NCI-H2081 (cell line): ENCODE data around the gene TEKT2.

Experiments used
- DNase-seq, 2 experiments: peaks; one replicate each; lab custom pipeline; 2025; lab: John Stamatoyannopoulos, UW

The TEKT2 gene

DNA sequence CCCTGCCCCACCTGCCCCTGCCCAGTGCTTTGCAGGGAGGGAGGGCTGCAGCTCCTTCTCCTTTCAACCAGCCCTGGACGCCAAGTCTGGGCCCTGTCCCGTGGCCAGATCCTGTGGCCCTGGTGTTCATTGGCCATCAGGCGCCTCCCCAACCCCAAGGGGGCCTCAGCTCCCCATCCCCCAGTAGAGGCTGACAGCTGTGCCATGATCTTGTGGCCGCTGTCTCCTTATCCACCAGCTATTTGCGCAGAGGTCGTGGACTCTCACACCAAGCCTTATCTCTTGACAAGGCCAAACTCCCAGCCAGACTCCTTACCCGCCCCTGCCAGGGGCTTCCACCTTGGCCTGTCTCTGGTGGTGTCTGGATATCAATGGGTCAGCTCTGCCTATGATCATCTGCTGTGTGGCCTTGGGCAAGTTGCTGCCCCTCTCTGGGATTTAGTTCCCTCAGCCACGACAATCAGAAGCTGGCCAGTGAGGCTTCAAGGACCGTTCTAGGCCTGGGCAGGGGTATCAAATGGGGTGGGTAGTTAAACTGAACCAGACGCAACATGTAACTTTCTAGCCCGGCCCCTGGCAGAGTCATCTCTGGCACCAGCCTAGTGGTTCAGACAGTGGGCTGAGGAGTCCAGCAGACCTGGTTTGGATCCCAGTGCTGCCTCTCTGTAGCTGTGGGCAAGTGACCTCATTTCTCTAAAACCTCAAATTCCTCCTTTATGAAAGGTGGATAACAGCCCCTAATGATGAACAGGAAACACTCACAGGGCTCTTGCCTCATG is 44.4 kb downstream of the TEKT2 start:
- no peak for DNase-seq

DNA sequence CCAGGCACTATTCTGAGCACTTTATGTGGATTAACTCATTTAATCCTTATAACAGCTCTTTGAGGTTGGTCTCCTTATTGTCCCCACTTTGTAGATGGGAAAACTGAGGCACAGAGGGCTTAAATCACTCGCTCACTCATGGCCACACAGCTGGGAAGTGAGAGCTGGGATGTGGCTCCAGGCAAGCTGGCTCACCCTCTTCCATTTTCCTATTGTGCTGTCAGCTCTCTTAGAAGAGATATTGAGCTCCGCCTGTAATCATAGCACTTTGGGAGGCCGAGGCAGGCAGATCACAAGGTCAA is 45.0 kb downstream of the TEKT2 start:
- DNase-seq: no peak

DNA sequence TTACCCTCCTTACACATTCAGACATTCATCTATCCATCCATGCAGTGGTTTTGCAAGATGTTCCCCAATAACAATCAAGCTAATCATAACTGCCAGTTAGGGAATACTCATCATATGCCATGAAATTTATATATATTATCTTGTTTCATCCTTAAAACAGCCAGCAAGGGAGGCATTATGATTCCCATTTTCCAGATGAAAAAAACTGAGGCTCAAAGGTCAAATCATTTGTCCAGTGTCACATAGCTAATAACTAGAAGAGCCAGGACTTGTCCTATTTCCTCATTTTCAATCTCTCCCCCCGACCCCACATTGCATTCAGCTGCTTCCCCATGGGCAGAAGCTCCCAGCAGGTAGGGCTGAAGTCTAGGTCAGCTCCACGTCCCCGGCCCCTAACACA is 48.1 kb downstream of the TEKT2 start:
- no peak for DNase-seq

DNA sequence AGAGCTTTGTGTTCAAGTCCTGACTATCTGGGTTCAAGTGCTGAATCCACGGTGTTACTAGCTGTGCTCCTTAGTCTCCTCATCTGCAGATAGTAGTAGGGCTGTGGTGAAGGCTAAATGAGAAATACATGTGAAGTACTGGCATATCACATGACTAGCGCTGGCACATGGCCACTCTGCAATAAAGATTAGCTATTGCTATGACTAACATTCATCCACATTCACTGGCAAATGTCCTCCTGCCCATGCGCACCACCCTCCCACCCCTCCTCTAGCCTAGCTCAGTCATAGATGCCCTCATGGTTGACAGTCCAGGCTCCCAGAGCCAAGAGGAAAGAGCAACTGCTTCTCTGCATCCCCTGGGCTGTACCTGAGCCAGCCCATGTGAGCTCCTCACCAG is 49.6 kb downstream of the TEKT2 start:
- DNase-seq: no peak

- no peak for DNase-seq
Measured at GRCh38 chr1:36134031-36134430, 50.1 kb downstream of the TEKT2 start.

DNA sequence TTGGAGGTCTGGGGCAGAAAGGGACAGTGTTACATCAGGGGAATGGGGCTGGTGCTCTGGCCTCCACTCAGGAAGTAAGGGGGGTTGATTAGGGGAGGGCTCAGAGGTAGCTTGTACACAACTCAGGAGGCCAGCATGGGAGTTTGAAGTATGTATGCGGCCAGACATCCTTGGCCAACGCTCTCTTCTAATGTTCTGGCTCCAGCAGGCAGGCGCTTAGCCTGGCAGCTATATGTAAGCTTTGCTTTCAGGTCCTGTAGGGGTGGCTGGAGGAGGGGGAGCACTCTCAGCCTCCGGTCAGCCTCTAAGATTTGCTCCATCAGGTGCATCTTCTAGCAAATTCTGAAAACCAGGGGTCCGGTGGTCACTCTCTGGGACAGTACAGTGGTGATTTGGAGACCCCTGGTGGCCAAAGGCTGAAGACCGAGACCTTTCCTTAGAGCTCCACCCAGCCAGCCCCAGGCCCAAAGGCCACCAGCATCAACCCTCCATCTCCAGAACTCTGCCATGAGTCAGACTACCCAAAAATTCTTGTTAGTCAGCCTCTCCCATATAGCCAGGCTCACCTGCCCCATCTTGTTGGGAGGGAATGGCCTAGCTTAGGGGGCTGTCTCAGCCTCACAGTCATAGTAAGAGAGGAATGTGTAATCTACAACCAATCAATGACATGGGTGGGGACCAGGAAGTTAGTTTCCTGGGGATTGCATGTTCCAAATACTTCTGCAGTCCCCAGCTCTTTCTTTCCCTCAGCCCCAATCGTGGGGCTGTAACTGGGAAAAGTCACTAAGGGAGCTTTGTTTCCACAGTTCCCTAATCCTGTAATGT is 50.8 kb downstream of the TEKT2 start:
- DNase-seq: peak; percentile 15 to 37

DNA sequence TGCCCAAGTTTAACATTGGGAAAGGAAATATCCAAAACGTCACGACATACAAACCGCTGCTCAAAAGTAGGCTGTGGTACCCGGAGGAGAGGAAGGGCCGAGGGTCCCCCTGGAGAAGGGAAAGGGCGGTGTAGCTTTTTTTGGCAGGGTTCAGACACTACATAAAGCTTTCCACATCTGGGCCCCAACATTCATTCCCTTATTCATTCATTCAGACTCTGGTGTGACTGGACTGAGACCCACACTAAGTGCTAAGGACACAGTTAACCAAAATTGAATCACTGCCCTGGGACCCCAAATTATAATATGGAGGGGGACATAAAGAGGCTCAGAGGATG is 51.4 kb downstream of the TEKT2 start:
- no peak for DNase-seq

GRCh38 chr1:36135796-36136195 is 51.9 kb downstream of the TEKT2 start:
- no peak for DNase-seq

- no peak for DNase-seq
Measured at GRCh38 chr1:36136535-36136934, 52.6 kb downstream of the TEKT2 start.

DNA sequence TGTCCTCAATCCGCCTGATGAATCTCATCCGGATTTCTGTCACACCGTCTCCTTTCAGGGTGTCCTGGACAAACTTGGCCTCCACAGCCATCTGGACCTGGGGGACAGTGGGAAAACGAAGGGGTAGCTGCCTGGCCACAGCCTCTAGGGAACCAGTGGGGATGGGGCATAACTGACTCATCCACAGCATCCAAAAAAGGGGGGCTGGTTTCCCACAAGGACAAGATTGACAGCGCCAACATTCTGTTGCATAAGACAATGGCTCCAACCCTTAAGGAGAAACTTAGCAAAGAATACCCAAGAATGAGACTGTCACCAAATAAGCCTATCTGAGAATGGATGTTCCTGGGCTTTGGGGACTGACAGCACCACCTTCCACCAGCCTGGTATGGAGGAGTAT is 53.3 kb downstream of the TEKT2 start:
- no peak for DNase-seq

DNA sequence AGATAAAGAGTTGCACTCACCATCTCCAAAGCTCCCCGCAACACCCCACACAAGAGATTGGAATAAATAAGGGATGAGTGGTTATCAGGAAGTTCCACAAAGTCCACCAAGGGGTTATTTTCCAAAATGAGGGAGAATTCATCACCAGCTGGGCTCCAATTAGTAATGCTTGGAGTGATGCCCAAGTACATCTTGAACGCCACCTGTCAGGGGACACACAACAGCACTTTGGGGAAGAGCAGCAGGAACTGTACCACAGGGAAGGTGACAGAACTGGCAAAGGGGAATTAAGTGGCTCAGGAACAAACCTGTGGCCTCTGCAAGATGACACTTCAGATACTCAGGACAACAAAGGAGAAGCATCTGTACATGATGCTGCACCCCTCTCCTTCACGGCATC is 53.9 kb downstream of the TEKT2 start:
- peak in 1 of 2 experiments; percentile 60 for DNase-seq
